DND-41 (cell line): ENCODE measurements around the gene SERTAD1.

Experiments used
- EZH2 ChIP-seq: IDR thresholded peaks from 3 replicates; pipeline ENCODE4 v1.6.1; 2012; ENCODE audit warnings: borderline replicate concordance, low read depth, mild to moderate bottlenecking, moderate library complexity, low read length, inconsistent platforms; ENCODE audit not compliant: severe bottlenecking
- TF ChIP-seq, protein P1 (sequence below): IDR thresholded peaks from 2 replicates; pipeline ENCODE4 v1.5.1; 2012; ENCODE audit warnings: borderline replicate concordance, low read length, moderate library complexity, mild to moderate bottlenecking; ENCODE audit not compliant: poor library complexity, severe bottlenecking; ENCODE audit errors: extremely low read depth

- TF ChIP-seq, protein P1, sequence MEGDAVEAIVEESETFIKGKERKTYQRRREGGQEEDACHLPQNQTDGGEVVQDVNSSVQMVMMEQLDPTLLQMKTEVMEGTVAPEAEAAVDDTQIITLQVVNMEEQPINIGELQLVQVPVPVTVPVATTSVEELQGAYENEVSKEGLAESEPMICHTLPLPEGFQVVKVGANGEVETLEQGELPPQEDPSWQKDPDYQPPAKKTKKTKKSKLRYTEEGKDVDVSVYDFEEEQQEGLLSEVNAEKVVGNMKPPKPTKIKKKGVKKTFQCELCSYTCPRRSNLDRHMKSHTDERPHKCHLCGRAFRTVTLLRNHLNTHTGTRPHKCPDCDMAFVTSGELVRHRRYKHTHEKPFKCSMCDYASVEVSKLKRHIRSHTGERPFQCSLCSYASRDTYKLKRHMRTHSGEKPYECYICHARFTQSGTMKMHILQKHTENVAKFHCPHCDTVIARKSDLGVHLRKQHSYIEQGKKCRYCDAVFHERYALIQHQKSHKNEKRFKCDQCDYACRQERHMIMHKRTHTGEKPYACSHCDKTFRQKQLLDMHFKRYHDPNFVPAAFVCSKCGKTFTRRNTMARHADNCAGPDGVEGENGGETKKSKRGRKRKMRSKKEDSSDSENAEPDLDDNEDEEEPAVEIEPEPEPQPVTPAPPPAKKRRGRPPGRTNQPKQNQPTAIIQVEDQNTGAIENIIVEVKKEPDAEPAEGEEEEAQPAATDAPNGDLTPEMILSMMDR, result no peak
- TF ChIP-seq EZH2, result no peak
Measured at GRCh38 chr19:40449506-40449905, 23.7 kb upstream of the SERTAD1 start.
